Spleen (tissue), 11 donors: ENCODE measurements around the gene SEPTIN5. TPM values are rescaled to one million over a fixed set of nuclear protein-coding genes. Genes with fewer than 3 reads are reported as not detected.

Source experiments
- DNase-seq: peaks from one replicate; pipeline ENCODE4 v3.0.0-alpha.2; 2020
- H3K27ac ChIP-seq, 8 donors: fragments of 200-600 bp; sonication (generic) in 7 of 8; 1 replicate in 4 of 8; 2 replicates in 4 of 8; pipeline versions ENCODE4 v1.5.0 to v1.8.0; 2016 to 2021; ENCODE audit warnings: inconsistent platforms in 4 of 8, mild to moderate bottlenecking in 4 of 8, moderate library complexity in 1 of 8
- H3K27me3 ChIP-seq, 7 donors: fragments of 200-600 bp; sonication (generic) in 6 of 7; replicated peaks in 1 of 7; 1 replicate in 4 of 7; 2 replicates in 3 of 7; pipeline versions ENCODE4 v1.5.0 to v1.8.0; 2016 to 2021; ENCODE audit warnings: inconsistent platforms in 3 of 7, mild to moderate bottlenecking in 1 of 7
- H3K36me3 ChIP-seq, 6 donors: fragments of 200-600 bp; sonication (generic) in 5 of 6; 1 replicate in 4 of 6; 2 replicates in 2 of 6; pipeline versions ENCODE4 v1.5.0 to v1.8.0; 2016 to 2021; ENCODE audit warnings: inconsistent platforms in 2 of 6
- H3K4me1 ChIP-seq, 6 donors: fragments of 200-600 bp; sonication (generic) in 5 of 6; 1 replicate in 3 of 6; 2 replicates in 3 of 6; pipeline versions ENCODE4 v1.5.0 to v1.8.0; 2016 to 2021; ENCODE audit warnings: inconsistent platforms in 3 of 6
- H3K4me3 ChIP-seq, 8 donors: fragments of 200-600 bp; sonication (generic) in 7 of 8; 1 replicate in 4 of 8; 2 replicates in 4 of 8; pipeline versions ENCODE4 v1.5.0 to v1.8.0; 2016 to 2021; ENCODE audit warnings: inconsistent platforms in 4 of 8, mild to moderate bottlenecking in 4 of 8, moderate library complexity in 2 of 8
- H3K9me3 ChIP-seq, 8 donors: fragments of 200-600 bp; sonication (generic) in 7 of 8; 1 replicate in 4 of 8; 2 replicates in 4 of 8; pipeline versions ENCODE4 v1.5.0 to v1.8.0; 2016 to 2021; ENCODE audit warnings: inconsistent platforms in 4 of 8
- POLR2A ChIP-seq, 3 donors: fragments of 450-650 bp; IDR thresholded peaks; one replicate each; pipeline ENCODE4 v1.5.1; 2017; ENCODE audit warnings: antibody characterized with exemption in 3 of 3, mild to moderate bottlenecking in 1 of 3
- POLR2AphosphoS5 ChIP-seq, 3 donors: sonication (generic); formaldehyde crosslinking; IDR thresholded peaks; one replicate each; pipeline ENCODE4 v1.5.1; 2017; ENCODE audit warnings: antibody characterized with exemption in 3 of 3
- WGBS, 5 donors: extraction: QIAGEN DNeasy Blood & Tissue Kit in 3 of 5; methylation state at CpG; one replicate each; pipeline versions ENCODE4 v1.1.5 to v1.1.7; 2013 to 2018; 5-methylcytosine and 5-hydroxymethylcytosine counted together
- intact Hi-C: fragments of 100-400 bp; cut with DNase I; formaldehyde crosslinking; loops from one replicate; pipeline ENCODE4 v1.15.0; 2023; ENCODE audit warnings: low total_unique reads
- polyA plus RNA-seq, 3 donors: library from polyadenylated mRNA; stranded (reverse); fragments of 200-250 nt; gene quantifications; one replicate each; pipeline ENCODE4 v1.2.1, GENCODE V29; 2013
- total RNA-seq, 7 donors: library from RNA; depleted of rRNA in 3 of 7; stranded (reverse); fragments of >200 nt in 3 of 7; fragmentation: NEBNext Ultra II Directional in 4 of 7; extraction: Animal tissue kit (Norgen Biotek cat#: 25700) in 4 of 7; gene quantifications; one replicate each; pipeline versions ENCODE4 v1.1.0 to v1.2.1, GENCODE V29; 2016 to 2021
- TF ChIP-seq, protein P1 (sequence below), 11 experiments: fragments of 200-600 bp in 7 of 11; fragments of 450-650 bp in 4 of 11; sonication (generic) in 4 of 11; IDR thresholded peaks in 8 of 11; conservative IDR thresholded peaks in 3 of 11; 1 replicate in 7 of 11; 2 replicates in 4 of 11; pipeline versions ENCODE4 v1.4.0 to v1.8.0; 2016 to 2021; ENCODE audit warnings: antibody characterized with exemption in 11 of 11, inconsistent platforms in 4 of 11, mild to moderate bottlenecking in 1 of 11
- donor health status: healthy with polysubstance abuse.
- donor health status: DM: no; HTN: no; CAD: no; lungs with moderate emphysema.
- donor health status: DM: no; HTN: no; CAD: no.
- donor health status: Bipolar disorder and iron deficiency.
- donor health status: healthy.
- donor health status: DM: no; HTN: no; CAD: no.
- donor health status: DM: yes; HTN: yes; CAD: no.

The SEPTIN5 gene
- total and polyA plus RNA-seq, 10 donors: 4.0 to 19.2 (median 11.8) TPM

DNA sequence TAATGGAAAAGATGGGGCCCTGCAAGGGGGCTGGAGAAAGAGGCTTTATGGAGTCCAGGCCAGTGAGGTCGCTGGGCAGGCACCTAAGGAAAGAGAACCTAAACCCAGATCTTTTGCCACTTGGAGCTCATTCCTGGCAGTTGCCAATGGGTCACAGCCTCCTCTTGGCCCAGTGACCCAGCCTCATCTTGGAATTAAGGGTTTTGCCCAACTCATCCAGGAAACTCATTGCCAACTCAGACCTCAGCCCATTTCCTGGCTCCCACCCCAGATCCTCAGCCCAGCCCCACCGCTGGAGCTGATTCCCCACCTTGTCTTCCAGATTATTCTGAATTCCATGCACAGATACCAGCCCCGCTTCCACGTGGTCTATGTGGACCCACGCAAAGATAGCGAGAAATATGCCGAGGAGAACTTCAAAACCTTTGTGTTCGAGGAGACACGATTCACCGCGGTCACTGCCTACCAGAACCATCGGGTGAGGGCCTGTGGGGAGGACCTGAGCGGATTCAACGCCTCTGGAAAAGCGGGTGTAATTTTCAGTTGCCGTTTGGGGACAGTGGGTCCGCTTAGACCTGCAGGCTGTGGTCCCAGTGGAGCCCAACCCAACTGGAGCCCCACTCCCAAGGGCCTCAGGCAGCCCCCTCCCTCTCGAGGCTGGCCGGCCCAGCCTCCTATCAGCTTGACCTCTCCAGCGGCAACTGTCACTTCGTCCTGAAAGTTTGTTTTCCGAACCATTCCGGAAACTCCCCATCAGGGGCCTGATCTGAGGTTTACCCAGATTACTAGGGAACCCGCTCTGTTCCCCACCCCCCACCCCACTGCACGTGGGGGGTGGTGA is 50.6 kb downstream of the SEPTIN5 start:
- peak overlapping the region in 1 of 8 donors; percentile 52 for H3K27ac ChIP-seq
- 47 to 65% (median 54%) methylated on average over 23 to 25 of the region's 25 CpGs for WGBS, 5 donors
- no peak for DNase-seq
- H3K36me3 ChIP-seq: no peaks in the 10 kb centered on the region
- H3K4me1 ChIP-seq: peaks cover 6 to 60% (median 46%) of the 10 kb centered on the region in 6 donors
- intact Hi-C loops: no loop called here
- H3K4me3 ChIP-seq: peak overlapping the region in 3 of 8 donors; percentile 45 to 73 (median 45)
- TF ChIP-seq, protein P1, sequence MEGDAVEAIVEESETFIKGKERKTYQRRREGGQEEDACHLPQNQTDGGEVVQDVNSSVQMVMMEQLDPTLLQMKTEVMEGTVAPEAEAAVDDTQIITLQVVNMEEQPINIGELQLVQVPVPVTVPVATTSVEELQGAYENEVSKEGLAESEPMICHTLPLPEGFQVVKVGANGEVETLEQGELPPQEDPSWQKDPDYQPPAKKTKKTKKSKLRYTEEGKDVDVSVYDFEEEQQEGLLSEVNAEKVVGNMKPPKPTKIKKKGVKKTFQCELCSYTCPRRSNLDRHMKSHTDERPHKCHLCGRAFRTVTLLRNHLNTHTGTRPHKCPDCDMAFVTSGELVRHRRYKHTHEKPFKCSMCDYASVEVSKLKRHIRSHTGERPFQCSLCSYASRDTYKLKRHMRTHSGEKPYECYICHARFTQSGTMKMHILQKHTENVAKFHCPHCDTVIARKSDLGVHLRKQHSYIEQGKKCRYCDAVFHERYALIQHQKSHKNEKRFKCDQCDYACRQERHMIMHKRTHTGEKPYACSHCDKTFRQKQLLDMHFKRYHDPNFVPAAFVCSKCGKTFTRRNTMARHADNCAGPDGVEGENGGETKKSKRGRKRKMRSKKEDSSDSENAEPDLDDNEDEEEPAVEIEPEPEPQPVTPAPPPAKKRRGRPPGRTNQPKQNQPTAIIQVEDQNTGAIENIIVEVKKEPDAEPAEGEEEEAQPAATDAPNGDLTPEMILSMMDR (IDR thresholded peaks at IDR 0.05 in 8 of 11, conservative IDR thresholded peaks at IDR 0.05 in 3 of 11): no peak
- no peak for TF ChIP-seq POLR2A (IDR thresholded peaks at IDR 0.05)
- TF ChIP-seq POLR2AphosphoS5 (IDR thresholded peaks at IDR 0.05): no peak
- H3K27me3 ChIP-seq: peaks cover 0 to 98% (median 90%) of the 10 kb centered on the region in 7 donors
- no peaks in the 10 kb centered on the region for H3K9me3 ChIP-seq

DNA sequence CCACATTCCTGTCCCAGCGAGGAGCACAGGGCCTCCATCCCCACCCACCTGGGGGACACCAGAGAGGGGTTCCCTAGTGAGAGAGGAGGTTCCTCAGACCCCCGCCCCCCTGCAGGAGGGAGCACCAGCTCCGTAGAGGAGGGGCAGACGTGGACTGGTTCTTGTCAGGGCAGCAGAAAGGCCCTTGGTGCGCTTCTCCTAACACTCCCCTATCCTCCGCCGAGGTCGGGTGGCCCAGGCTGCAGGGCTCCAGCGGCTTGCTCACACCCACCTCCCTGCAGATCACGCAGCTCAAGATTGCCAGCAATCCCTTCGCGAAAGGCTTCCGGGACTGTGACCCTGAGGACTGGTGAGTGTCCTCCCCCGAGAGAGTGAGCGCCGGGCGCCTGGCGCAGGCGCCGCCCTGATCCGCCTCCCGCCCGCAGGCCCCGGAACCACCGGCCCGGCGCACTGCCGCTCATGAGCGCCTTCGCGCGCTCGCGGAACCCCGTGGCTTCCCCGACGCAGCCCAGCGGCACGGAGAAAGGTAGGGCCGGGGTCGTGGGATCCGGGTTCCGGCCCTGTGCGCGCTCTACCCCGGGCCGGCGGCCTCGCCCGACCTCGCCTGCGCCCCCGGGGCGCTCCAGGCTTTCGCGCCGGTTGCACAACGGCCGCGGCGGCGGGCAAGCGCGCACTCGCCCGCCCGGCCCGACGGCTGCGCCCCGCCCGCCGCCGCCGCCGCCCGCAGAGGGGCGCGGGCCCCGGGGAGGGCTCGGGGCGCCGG is 51.4 kb downstream of the SEPTIN5 start:
- peaks cover 0 to 100% (median 94%) of the 10 kb centered on the region in 7 donors for H3K27me3 ChIP-seq
- WGBS, 5 donors: 1 to 6% (median 2%) methylated on average over 14 to 83 of the region's 83 CpGs
- intact Hi-C loops: no loop called here
- H3K4me1 ChIP-seq: peaks cover 6 to 56% (median 41%) of the 10 kb centered on the region in 6 donors
- no peaks in the 10 kb centered on the region for H3K36me3 ChIP-seq
- H3K27ac ChIP-seq: peak overlapping the region in 6 of 8 donors; percentile 48 to 80 (median 78)
- H3K9me3 ChIP-seq: no peaks in the 10 kb centered on the region
- DNase-seq: no peak
- peak overlapping the region in 7 of 8 donors; percentile 38 to 73 (median 45) for H3K4me3 ChIP-seq
- TF ChIP-seq POLR2AphosphoS5 (IDR thresholded peaks at IDR 0.05): peak in 2 of 3 donors; percentile 45 to 54
- TF ChIP-seq, protein P1 (IDR thresholded peaks at IDR 0.05 in 8 of 11, conservative IDR thresholded peaks at IDR 0.05 in 3 of 11): no peak

DNA sequence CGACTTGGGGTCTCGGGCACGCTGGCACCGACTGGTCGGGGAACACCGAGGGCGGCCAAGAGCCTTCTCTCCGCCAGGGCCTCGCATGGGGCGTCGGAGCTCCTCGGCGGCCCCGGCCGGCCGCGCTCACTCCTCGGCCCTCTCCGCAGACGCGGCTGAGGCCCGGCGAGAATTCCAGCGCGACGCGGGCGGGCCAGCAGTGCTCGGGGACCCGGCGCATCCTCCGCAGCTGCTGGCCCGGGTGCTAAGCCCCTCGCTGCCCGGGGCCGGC is 51.9 kb downstream of the SEPTIN5 start:
- peak overlapping the region in 7 of 8 donors; percentile 37 to 73 (median 45) for H3K4me3 ChIP-seq
- intact Hi-C loops: no loop called here
- H3K4me1 ChIP-seq: peaks cover 6 to 53% (median 39%) of the 10 kb centered on the region in 6 donors
- no peak for TF ChIP-seq POLR2AphosphoS5 (IDR thresholded peaks at IDR 0.05)
- TF ChIP-seq, protein P1 (IDR thresholded peaks at IDR 0.05 in 8 of 11, conservative IDR thresholded peaks at IDR 0.05 in 3 of 11): no peak
- TF ChIP-seq POLR2A (IDR thresholded peaks at IDR 0.05): no peak
- peak overlapping the region; percentile 48 to 80 (median 74) for H3K27ac ChIP-seq
- WGBS, 5 donors: 0 to 8% (median 2%) methylated on average over 5 to 36 of the region's 36 CpGs; no CpG with 5 or more reads in 1 of the 5 donors
- H3K27me3 ChIP-seq: peaks cover 0 to 100% (median 97%) of the 10 kb centered on the region in 7 donors
- no peak for DNase-seq
- H3K9me3 ChIP-seq: no peaks in the 10 kb centered on the region
- no peaks in the 10 kb centered on the region for H3K36me3 ChIP-seq
